ENCODE results near the gene DHX38.
"Not testable (repeated sequence)": the region's sequence is repeated elsewhere in the genome, so short reads cannot be mapped to it uniquely, and the experiment has no call there.

DNA sequence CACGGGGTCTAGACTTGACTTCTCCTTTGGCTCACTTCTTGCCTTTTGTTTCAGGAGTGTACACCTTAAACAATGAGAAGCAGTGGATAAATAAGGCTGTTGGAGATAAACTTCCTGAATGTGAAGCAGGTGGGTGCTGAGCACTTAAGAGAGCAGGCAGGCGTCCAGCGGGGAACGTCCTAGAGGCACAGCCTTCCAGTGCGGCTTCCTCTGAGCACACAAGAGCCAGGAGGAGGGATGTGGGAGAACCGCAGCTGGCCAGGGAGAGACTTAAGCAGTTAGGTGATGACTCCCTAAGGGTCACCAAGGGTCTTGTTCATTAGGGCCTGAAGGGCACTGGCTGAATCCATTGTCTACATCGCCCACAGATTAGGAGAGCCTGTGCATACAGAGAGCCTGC, 34.6 kb upstream of the DHX38 start:
- not testable (repeated sequence) for TF ChIP-seq FOXK2 (IDR thresholded peaks at IDR 0.05); SUZ12 (IDR thresholded peaks at IDR 0.05); NFRKB (IDR thresholded peaks at IDR 0.05); CTBP1 (IDR thresholded peaks at IDR 0.05; ENCODE audit: borderline replicate concordance); FOXM1 (IDR thresholded peaks at IDR 0.05; ENCODE audit: borderline replicate concordance); TARDBP (IDR thresholded peaks at IDR 0.05); HDGF (IDR thresholded peaks at IDR 0.05; ENCODE audit: borderline replicate concordance); SP1 (IDR thresholded peaks at IDR 0.05)
